HAP-1 (cell line): Measurements from ENCODE around the gene SLC13A2.

Source experiments
- DNase-seq, 2 experiments: peaks; one replicate each; pipeline ENCODE4 v3.0.0-alpha.2; 2016 to 2020; ENCODE audit warnings: low spot score in 2 of 2
- H3K27me3 ChIP-seq: fragments of 250-450 bp; sonication (Bioruptor Pico); 2 replicates; pipeline ENCODE4 v1.5.1; 2020; ENCODE audit warnings: low read depth, mild to moderate bottlenecking, moderate library complexity
- H3K36me3 ChIP-seq: fragments of 250-450 bp; sonication (Bioruptor Pico); replicated peaks from 2 replicates; pipeline ENCODE4 v1.5.1; 2020; ENCODE audit warnings: mild to moderate bottlenecking
- H3K4me1 ChIP-seq: fragments of 250-450 bp; sonication (Bioruptor Pico); 2 replicates; pipeline ENCODE4 v1.5.1; 2020; ENCODE audit warnings: mild to moderate bottlenecking
- H3K4me3 ChIP-seq: fragments of 250-450 bp; sonication (Bioruptor Pico); 2 replicates; pipeline ENCODE4 v1.5.1; 2020; ENCODE audit warnings: mild to moderate bottlenecking, moderate library complexity
- H3K9me3 ChIP-seq: fragments of 250-450 bp; sonication (Bioruptor Pico); 2 replicates; pipeline ENCODE4 v1.5.1; 2020; ENCODE audit warnings: mild to moderate bottlenecking, moderate library complexity
- in situ Hi-C: fragments of 300-500 bp; cut with MboI; formaldehyde crosslinking; loops from 3 replicates; pipeline ENCODE4 v1.14.3; 2020; ENCODE audit warnings: low sequenced_read_pairs, inconsistent platforms, mixed read lengths

The SLC13A2 gene

DNA sequence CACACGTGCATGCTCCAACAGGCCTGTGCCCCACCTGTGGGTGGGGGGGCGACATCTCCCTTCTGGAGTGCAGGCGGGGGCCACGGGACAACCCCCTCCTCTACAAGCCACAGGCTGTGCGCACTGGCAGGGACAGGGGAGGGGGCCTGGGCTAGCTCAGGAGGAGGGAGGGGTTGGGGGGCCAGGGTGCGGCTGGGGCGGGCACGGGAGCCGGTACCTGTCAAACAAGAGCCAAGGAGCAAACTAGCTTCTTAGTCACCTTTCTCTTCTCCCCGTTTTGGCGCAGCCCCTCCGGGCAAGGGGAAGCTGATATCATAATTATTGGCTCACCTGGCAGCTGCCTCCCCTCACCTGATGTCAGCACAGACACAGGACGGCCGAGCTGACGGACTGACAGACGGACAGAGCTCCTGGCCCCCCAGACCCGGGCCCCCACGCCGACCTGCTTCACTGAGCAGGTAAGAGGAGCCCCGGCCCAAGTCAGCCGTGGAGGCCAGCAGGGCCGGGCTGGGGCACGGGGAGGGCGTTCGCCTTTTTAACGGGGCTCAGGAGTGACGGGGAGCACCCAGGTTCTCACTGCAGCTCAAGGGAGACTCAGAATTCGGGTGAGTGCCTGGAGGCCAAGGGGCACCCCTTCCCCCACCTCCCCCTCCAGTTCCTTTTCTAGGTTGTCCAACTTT is 32.7 kb downstream of the SLC13A2 start, which contains the start of gene FOXN1:
FOXN1 (plus strand) TSS at position 363 of the 680 bp plus-strand sequence. CDS start 17,622 bp downstream, outside the sequence.
- in situ Hi-C loops: no loop called here

DNA sequence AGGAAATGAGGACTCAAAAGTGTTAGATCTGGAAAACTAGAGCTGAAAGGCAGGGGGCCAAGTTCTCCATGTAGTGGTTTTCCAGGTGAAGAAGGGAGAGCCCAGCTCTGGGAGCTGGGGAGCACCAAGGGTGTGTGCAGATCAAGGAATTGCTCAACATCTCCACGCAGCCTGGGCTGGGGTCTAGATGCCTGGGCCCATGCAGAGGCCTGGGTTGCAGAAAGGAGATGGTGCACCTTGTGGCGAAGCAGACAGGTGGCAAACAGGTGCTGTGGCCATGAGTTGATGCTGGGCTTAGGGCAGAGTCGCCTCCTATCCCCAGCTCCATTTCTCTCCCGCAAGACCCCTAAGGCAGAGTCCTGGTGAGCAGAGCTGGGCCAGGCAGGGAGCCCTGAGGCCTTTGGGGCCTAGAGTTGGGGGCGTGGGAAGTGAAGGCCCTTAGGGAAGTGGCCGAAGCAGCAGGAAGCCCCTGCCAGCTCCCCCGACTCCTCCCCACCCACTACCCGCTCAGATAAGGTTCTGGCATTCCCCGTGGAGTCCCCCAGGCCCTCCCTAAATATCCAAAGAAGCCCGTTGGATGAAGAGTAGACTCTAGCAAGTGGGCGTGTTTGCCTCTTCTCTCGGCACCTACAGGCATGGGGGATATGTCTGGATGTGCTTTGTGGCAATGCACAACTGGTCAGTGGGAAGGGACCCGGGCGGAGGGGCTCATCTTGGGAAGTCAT is 33.5 kb downstream of the SLC13A2 start:
- Histone ChIP-seq H3K36me3 (no peaks in the 10 kb centered on the region), H3K27me3 (peaks cover 34% of the 10 kb centered on the region), H3K9me3 (no peaks in the 10 kb centered on the region), H3K4me1 (no peaks in the 10 kb centered on the region), H3K4me3 (no peak overlapping the region)
- in situ Hi-C loops: no loop called here
- no peak for DNase-seq

More for the DNA sequence above, 32.7 kb downstream of the SLC13A2 start, which contains the start of gene FOXN1:
- H3K4me1 ChIP-seq: no peaks in the 10 kb centered on the region
- H3K36me3 ChIP-seq: no peaks in the 10 kb centered on the region
- peaks cover 31% of the 10 kb centered on the region for H3K27me3 ChIP-seq
- no peaks in the 10 kb centered on the region for H3K9me3 ChIP-seq
- no peak within 1 kb of the TSS for H3K4me3 ChIP-seq
- DNase-seq: no peak

DNA sequence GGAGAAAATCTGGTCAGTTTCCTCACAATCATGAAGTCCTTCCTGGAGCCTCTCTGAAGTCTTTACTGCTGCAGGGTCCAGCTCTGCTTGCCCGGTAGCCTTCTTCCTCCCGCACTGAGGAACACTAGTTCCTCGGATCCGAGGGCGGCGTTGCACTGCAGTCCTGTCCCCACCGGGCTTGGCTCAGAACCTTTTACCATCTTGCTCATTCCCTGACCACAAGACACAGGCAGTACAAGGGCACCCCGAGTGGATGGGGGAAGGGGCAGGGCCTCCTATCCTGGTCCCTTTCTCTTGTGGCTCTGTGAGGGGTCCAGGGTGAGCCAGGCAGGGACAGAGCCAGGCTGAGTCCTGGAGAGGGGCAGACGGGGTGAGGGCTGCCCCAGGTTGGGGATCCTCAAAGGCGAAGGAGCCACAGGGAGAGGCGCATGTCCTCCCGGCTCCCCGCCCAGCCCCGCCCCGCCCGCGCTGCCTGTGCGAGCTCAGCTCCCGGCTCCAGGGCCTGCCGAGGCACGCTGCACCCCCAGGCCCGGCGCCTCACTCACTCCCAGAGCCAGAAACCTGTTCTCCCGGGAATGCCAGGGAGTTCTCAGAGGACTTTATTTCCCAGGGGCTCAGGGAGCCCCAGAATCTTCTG is 34.2 kb downstream of the SLC13A2 start:
- Histone ChIP-seq H3K27me3 (peaks cover 30% of the 10 kb centered on the region), H3K4me3 (no peak overlapping the region), H3K9me3 (no peaks in the 10 kb centered on the region), H3K4me1 (no peaks in the 10 kb centered on the region), H3K36me3 (no peaks in the 10 kb centered on the region)
- DNase-seq: no peak
- in situ Hi-C loops: no loop called here

DNA sequence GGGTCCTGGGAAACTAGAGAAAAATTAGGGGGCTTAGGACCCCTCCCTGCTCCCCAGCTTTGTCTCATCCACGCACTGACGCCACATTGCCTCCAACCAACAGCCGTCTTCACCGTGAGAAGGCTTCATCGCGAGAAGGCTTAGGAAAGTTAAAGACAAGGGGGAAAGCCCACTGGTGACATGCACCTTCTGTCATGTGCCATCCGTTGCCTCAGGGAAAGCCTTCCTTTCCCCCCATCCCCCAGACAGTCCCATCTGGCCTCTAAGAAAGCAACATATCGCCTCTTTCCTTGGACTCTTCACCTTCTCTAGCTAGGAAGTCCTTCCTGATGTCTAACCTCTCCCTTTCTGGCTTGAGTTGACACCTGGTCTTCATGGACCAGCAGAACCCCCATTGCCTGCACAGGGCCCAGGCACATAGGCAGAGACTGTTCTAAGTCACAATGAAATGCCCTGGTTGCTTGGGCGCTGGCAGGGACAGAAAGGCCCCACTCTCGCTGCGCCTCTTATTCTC is 34.8 kb downstream of the SLC13A2 start:
- DNase-seq: no peak
- H3K4me3 ChIP-seq: no peak overlapping the region

DNA sequence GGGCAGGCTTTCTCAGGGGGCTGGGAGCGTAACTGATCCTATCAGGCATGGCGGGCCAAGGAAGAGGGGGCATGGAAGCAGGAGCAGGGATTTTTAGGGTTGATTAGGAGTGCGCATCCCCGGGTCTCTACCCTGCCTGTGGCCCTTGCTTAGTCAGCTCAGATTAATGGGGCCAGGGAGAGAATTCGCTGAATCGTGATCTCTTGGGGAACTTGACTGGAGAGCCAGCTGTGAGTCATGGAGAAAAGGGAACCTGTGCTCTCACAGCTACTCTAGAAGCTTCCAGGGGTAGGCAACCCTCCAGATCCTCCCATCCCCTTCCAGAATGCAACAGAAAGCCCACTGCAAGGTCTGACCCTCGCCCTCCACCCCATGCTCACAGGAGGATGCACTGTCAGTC is 36.3 kb downstream of the SLC13A2 start:
- Histone ChIP-seq H3K27me3 (peaks cover 34% of the 10 kb centered on the region), H3K9me3 (no peaks in the 10 kb centered on the region), H3K4me3 (no peak overlapping the region), H3K36me3 (no peaks in the 10 kb centered on the region), H3K4me1 (no peaks in the 10 kb centered on the region)
- in situ Hi-C loops: loop anchor here (10.0 kb wide), 1 partner anchor 65 kb away; the partner anchor contains the start of genes ALDOC and PIGS
- no peak for DNase-seq

More for the DNA sequence above, 34.8 kb downstream of the SLC13A2 start:
- Histone ChIP-seq H3K9me3 (no peaks in the 10 kb centered on the region), H3K27me3 (peaks cover 30% of the 10 kb centered on the region), H3K4me1 (no peaks in the 10 kb centered on the region), H3K36me3 (no peaks in the 10 kb centered on the region)
- in situ Hi-C loops: no loop called here

DNA sequence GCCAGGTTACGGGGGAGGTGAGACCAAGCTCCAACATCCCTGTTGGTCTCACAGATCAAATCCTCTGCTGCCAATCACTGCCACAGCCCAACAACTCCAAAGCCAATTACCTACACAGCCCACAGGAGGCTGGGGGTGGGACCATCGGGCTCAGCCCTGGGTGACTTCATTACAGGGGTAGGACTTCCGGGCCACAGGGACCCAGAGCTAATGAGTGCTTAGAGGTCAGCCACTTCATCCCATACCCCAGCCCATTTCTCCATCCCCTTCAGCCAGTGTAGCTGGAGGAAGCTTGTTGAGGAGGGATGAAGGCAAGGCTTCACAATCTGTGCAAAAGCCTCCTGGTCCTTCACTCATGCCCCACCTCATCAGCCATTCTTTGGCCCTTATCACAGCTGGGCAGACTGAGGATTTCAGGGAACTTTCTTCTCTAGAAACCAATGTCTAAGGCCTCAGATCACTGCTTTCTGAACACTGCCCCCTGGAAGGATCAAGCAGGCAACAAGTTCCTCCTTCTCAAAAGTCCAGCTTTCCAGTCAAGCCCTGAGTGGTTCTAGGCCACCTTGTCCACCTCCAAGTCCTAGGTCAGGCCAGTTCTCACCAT is 38.5 kb downstream of the SLC13A2 start:
- Histone ChIP-seq H3K9me3 (no peaks in the 10 kb centered on the region), H3K27me3 (peaks cover 31% of the 10 kb centered on the region), H3K36me3 (no peaks in the 10 kb centered on the region), H3K4me3 (no peak overlapping the region), H3K4me1 (no peaks in the 10 kb centered on the region)
- DNase-seq: no peak
- in situ Hi-C loops: loop anchor here (10.0 kb wide), 1 partner anchor 63 kb away; the partner anchor contains the start of genes ALDOC and PIGS

DNA sequence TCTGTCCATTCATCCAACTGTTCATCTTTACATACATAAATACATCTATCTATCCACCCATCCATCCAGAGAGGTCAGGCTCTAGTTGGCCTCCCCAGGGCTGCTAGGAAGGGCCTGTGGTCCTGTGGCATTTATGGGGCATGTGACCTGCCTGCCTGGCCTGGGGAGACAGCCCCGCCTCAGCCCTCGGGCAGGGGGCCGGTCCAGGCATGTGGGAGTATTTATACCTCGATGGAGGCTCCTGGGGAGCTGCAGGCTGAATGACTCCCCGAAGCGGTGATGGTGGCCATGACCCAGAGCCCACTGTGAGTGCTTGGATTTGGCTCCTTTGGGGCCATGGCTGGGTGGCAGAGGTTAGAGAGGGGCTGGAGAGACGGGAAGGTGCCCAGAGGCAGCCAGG is 40.0 kb downstream of the SLC13A2 start:
- Histone ChIP-seq H3K27me3 (peaks cover 29% of the 10 kb centered on the region), H3K9me3 (no peaks in the 10 kb centered on the region), H3K4me1 (no peaks in the 10 kb centered on the region), H3K36me3 (no peaks in the 10 kb centered on the region), H3K4me3 (no peak overlapping the region)
- no peak for DNase-seq
- in situ Hi-C loops: loop anchor here (10.0 kb wide), 1 partner anchor 61 kb away; the partner anchor contains the start of genes ALDOC and PIGS

DNA sequence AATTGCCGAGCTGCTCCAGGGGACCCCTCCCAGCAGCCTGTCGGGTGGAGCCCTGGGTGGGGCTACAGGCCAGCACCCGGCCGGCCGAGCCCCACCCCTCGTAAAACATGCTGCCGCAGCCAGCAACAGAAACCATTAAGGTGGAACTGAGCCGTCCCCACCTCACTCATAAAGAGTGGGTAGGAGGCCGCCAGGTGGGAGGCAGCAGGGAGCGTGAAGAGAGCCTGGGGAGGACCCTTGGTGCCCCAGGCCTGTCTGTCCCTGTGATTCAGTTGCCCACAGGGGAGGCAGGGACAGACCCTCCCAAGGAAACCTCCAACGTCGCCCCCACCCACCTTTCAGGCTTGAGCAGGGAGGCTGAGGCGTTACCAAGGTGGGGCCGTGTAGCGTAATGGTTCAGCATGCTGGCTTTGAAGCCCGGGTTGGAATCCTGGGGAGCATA is 41.1 kb downstream of the SLC13A2 start:
- Histone ChIP-seq H3K9me3 (no peaks in the 10 kb centered on the region), H3K36me3 (no peaks in the 10 kb centered on the region), H3K4me3 (no peak overlapping the region), H3K27me3 (peaks cover 28% of the 10 kb centered on the region), H3K4me1 (no peaks in the 10 kb centered on the region)
- in situ Hi-C loops: loop anchor here (10.0 kb wide), 1 partner anchor 60 kb away; the partner anchor contains the start of genes ALDOC and PIGS
- no peak for DNase-seq

DNA sequence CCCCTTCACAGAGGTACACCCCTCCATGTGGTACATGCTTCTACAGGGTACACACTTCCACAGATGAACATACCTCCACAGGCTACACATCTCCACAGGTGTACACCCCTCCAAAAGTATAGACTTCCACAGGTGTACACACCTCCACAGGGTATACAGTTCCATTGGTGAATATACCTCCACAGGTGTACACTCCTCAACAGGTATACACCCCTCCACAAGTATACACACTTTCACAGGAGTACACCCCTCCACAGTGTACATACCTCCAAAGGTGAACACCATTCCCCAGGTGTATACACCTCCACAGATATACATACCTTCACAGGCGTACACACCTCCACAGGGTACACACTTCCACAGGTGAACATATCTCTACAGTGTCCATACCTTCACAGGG is 42.1 kb downstream of the SLC13A2 start:
- Histone ChIP-seq H3K27me3 (peaks cover 24% of the 10 kb centered on the region), H3K9me3 (no peaks in the 10 kb centered on the region), H3K36me3 (no peaks in the 10 kb centered on the region), H3K4me3 (no peak overlapping the region), H3K4me1 (no peaks in the 10 kb centered on the region)
- in situ Hi-C loops: loop anchor here (10.0 kb wide), 1 partner anchor 59 kb away; the partner anchor contains the start of genes ALDOC and PIGS
- DNase-seq: no peak

DNA sequence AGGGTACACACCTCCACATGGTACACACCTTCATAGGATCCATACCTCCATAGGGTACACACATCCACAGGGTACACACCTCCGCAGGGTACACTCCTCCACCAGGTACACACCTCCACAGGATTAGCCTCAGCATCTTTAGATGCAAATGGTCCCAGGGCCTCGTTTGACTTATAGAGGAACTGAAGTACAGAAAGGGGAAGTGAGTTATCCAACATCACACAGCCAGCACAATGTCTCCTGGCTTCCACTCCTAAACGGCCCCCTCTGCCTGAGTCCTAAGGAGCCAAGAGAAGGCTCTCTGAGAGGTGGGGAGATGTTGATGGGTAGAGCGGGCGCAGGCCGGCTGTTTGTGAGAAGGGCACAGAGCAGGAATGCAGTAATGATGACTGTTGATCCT is 44.7 kb downstream of the SLC13A2 start:
- in situ Hi-C loops: loop anchor here (10.0 kb wide), 1 partner anchor 57 kb away; the partner anchor contains the start of genes ALDOC and PIGS
- no peak for DNase-seq

DNA sequence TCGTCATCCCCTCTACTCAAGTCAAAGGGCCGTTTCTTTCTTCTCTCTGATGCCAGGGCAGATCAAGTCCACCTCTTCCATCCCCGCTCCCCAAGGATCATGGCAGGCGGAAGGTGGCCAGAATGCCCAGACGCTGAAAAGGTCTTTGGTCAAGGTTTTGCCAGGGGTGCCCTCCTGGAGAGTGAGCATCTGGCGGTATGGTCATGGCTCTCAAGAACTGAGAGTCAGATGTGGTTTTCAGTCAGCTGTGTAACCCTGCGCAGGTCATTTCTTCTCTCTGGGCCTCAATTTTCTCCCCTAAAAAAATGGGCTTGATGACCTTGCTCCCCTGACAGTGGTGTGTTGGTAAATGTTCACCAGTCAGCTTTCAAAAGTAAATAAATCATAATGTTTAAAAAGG is 45.1 kb downstream of the SLC13A2 start:
- Histone ChIP-seq H3K27me3 (peaks cover 18% of the 10 kb centered on the region), H3K9me3 (no peaks in the 10 kb centered on the region), H3K36me3 (no peaks in the 10 kb centered on the region), H3K4me3 (no peak overlapping the region), H3K4me1 (no peaks in the 10 kb centered on the region)
- no peak for DNase-seq
- in situ Hi-C loops: loop anchor here (10.0 kb wide), 1 partner anchor 56 kb away; the partner anchor contains the start of genes ALDOC and PIGS

More for the DNA sequence above, 44.7 kb downstream of the SLC13A2 start:
- H3K27me3 ChIP-seq: peaks cover 21% of the 10 kb centered on the region
- H3K36me3 ChIP-seq: no peaks in the 10 kb centered on the region
- H3K4me3 ChIP-seq: no peak overlapping the region
- no peaks in the 10 kb centered on the region for H3K4me1 ChIP-seq
- H3K9me3 ChIP-seq: no peaks in the 10 kb centered on the region

DNA sequence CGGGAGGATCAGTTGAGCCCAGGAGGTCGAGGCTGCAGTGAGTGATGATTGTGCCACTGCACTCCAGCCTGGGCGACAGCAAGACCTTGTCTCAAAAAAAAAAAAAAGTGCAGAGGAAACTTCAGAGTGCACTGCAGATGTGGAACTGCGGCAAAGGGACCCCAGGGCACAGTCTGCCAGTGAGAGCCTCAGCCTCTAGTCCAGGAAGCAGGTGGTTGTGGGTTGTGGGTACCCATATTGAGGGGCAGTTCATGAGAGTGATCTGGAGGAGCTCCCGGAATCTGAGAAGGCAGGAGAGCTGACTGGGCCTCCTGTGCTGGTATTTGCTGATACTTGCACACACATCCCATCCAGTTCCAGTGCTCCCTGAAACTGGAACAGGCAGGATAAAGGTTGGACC is 45.8 kb downstream of the SLC13A2 start:
- Histone ChIP-seq H3K9me3 (no peaks in the 10 kb centered on the region), H3K4me3 (no peak overlapping the region), H3K27me3 (peaks cover 12% of the 10 kb centered on the region), H3K36me3 (no peaks in the 10 kb centered on the region), H3K4me1 (no peaks in the 10 kb centered on the region)
- DNase-seq: no peak
- in situ Hi-C loops: loop anchor here (10.0 kb wide), 1 partner anchor 56 kb away; the partner anchor contains the start of genes ALDOC and PIGS

DNA sequence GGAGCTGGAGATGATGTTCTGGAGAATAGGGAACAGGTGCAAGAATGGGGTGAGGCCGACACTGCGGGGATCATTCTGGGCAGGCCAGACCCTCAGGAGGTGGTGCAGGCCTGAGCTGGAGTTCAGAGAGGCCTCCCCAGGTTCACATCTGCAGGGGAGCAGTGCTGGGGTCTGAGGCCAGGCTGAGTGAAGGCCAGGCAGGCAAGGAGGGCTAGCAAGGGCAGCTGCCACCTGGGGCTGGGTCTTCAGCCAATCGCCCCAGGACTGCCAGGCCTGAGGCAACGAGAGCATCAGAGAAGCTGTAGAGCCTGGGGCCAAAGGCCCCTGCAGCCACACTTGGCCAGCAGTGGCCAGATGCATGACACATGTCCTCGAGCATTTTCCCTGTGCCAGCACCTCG is 47.2 kb downstream of the SLC13A2 start:
- no peaks in the 10 kb centered on the region for H3K9me3 ChIP-seq
- no peak overlapping the region for H3K4me3 ChIP-seq
- no peak for DNase-seq
- H3K36me3 ChIP-seq: no peaks in the 10 kb centered on the region
- 0 out of 2 replicates have a peak, but pooled peaks cover 6% of the 10 kb centered on the region for H3K27me3 ChIP-seq
- peaks cover 4% of the 10 kb centered on the region for H3K4me1 ChIP-seq
- in situ Hi-C loops: no loop called here
